Liver (tissue), 9 donors: ENCODE results near the gene NCAPH2. TPM values are rescaled to one million over a fixed set of nuclear protein-coding genes. Genes with fewer than 3 reads are reported as not detected.
A peak's percentile ranks its signal among the peaks of the same experiment; 100 is the strongest.
"Not testable (repeated sequence)": the region's sequence is repeated elsewhere in the genome, so short reads cannot be mapped to it uniquely, and the experiment has no call there.

Source experiments
- DNase-seq: peaks from one replicate; pipeline ENCODE4 v3.0.0-alpha.2; 2017; ENCODE audit warnings: low spot score
- H3K27ac ChIP-seq, 2 donors: one replicate each; pipeline ENCODE4 v1.7.0; 2013; ENCODE audit warnings: inconsistent platforms in 2 of 2, low read length in 2 of 2, control low read depth in 1 of 2, low read depth in 1 of 2, mild to moderate bottlenecking in 1 of 2
- H3K27me3 ChIP-seq, 4 donors: one replicate each; pipeline versions ENCODE4 v1.6.1 to v1.7.0; 2013; ENCODE audit warnings: low read length in 3 of 4, inconsistent platforms in 1 of 4, mild to moderate bottlenecking in 1 of 4, moderate library complexity in 1 of 4; ENCODE audit not compliant: control insufficient read depth in 4 of 4, insufficient read depth in 4 of 4
- H3K36me3 ChIP-seq, 4 donors: one replicate each; pipeline versions ENCODE4 v1.6.1 to v1.7.0; 2013; ENCODE audit warnings: low read length in 3 of 4, mild to moderate bottlenecking in 3 of 4, low read depth in 1 of 4, moderate library complexity in 1 of 4; ENCODE audit not compliant: control insufficient read depth in 4 of 4, insufficient read depth in 3 of 4
- H3K4me1 ChIP-seq, 4 donors: one replicate each; pipeline versions ENCODE4 v1.6.1 to v1.7.0; 2013; ENCODE audit warnings: low read length in 3 of 4, mild to moderate bottlenecking in 3 of 4, moderate library complexity in 1 of 4; ENCODE audit not compliant: control insufficient read depth in 4 of 4, insufficient read depth in 4 of 4
- H3K4me3 ChIP-seq, 3 donors: one replicate each; pipeline versions ENCODE4 v1.6.1 to v1.7.0; 2013; ENCODE audit warnings: low read length in 3 of 3, control low read depth in 1 of 3, low read depth in 1 of 3, mild to moderate bottlenecking in 1 of 3
- H3K9ac ChIP-seq, 2 donors: one replicate each; pipeline ENCODE4 v1.7.0; 2013; ENCODE audit warnings: low read length in 2 of 2, mild to moderate bottlenecking in 2 of 2, moderate library complexity in 2 of 2, control low read depth in 1 of 2, low read depth in 1 of 2
- H3K9me3 ChIP-seq, 4 donors: one replicate each; pipeline versions ENCODE4 v1.6.1 to v1.7.0; 2013; ENCODE audit warnings: low read length in 3 of 4; ENCODE audit not compliant: control insufficient read depth in 4 of 4
- EGR1 ChIP-seq, 2 donors: IDR thresholded peaks; 2 replicates each; pipeline ENCODE4 v1.6.1; 2016 to 2018; ENCODE audit warnings: antibody characterized with exemption in 2 of 2, low read depth in 2 of 2
- FOXA1 ChIP-seq: IDR thresholded peaks from 2 replicates; pipeline ENCODE4 v1.6.1; 2016; ENCODE audit warnings: antibody characterized with exemption
- FOXA2 ChIP-seq: IDR thresholded peaks from 2 replicates; pipeline ENCODE4 v1.6.1; 2016; ENCODE audit warnings: antibody characterized with exemption
- GABPA ChIP-seq, 2 donors: IDR thresholded peaks in 1 of 2; conservative IDR thresholded peaks in 1 of 2; 2 replicates each; pipeline ENCODE4 v1.6.1; 2016; ENCODE audit warnings: antibody characterized with exemption in 2 of 2, mild to moderate bottlenecking in 1 of 2, moderate library complexity in 1 of 2
- HNF4A ChIP-seq, 2 donors: conservative IDR thresholded peaks; 2 replicates each; pipeline ENCODE4 v1.6.1; 2016; ENCODE audit warnings: antibody characterized with exemption in 2 of 2, mild to moderate bottlenecking in 2 of 2
- HNF4G ChIP-seq: IDR thresholded peaks from 2 replicates; pipeline ENCODE4 v1.6.1; 2016; ENCODE audit warnings: antibody characterized with exemption
- JUND ChIP-seq, 2 donors: IDR thresholded peaks; 2 replicates each; pipeline ENCODE4 v1.6.1; 2016; ENCODE audit warnings: antibody characterized with exemption in 2 of 2
- NR2F2 ChIP-seq: IDR thresholded peaks from 2 replicates; pipeline ENCODE4 v1.6.1; 2016; ENCODE audit warnings: antibody characterized with exemption
- RAD21 ChIP-seq, 2 donors: IDR thresholded peaks; 2 replicates each; pipeline ENCODE4 v1.6.1; 2016; ENCODE audit warnings: antibody characterized with exemption in 2 of 2, mild to moderate bottlenecking in 2 of 2
- RXRA ChIP-seq, 2 donors: IDR thresholded peaks; 2 replicates each; pipeline ENCODE4 v1.6.1; 2017 to 2018; ENCODE audit warnings: antibody characterized with exemption in 2 of 2, mild to moderate bottlenecking in 1 of 2
- SP1 ChIP-seq: IDR thresholded peaks from 2 replicates; pipeline ENCODE4 v1.6.1; 2018; ENCODE audit warnings: antibody characterized with exemption, mild to moderate bottlenecking
- TAF1 ChIP-seq: conservative IDR thresholded peaks from 2 replicates; pipeline ENCODE4 v1.6.1; 2016; ENCODE audit warnings: antibody characterized with exemption, mild to moderate bottlenecking
- YY1 ChIP-seq: IDR thresholded peaks from 2 replicates; pipeline ENCODE4 v1.6.1; 2016; ENCODE audit warnings: antibody characterized with exemption, mild to moderate bottlenecking
- WGBS: extraction: QIAGEN DNeasy Blood & Tissue Kit; methylation state at CpG from one replicate; pipeline ENCODE4 v1.1.7; 2013; 5-methylcytosine and 5-hydroxymethylcytosine counted together
- polyA plus RNA-seq, 2 donors: library from polyadenylated mRNA; stranded (reverse) in 1 of 2; unstranded in 1 of 2; fragments of 200-250 nt in 1 of 2; fragments of >200 nt in 1 of 2; fragmentation: Nextera tagmentation in 1 of 2; extraction: Ambion mirVana in 1 of 2; gene quantifications; one replicate each; pipeline versions ENCODE4 v1.2.1 to v1.2.3, GENCODE V29; 2013 to 2015
- total RNA-seq, 2 donors: library from RNA; depleted of rRNA; stranded (reverse); fragments of >200 nt; gene quantifications; one replicate each; pipeline ENCODE4 v1.2.3, GENCODE V29; 2014
- TF ChIP-seq, protein P1 (sequence below): IDR thresholded peaks from 2 replicates; pipeline ENCODE4 v1.6.1; 2016; ENCODE audit warnings: antibody characterized with exemption
- TF ChIP-seq, protein P2 (sequence below): IDR thresholded peaks from 2 replicates; pipeline ENCODE4 v1.6.1; 2016; ENCODE audit warnings: antibody characterized with exemption, mild to moderate bottlenecking
- TF ChIP-seq, protein P3 (sequence below): fragments of 150-350 bp; IDR thresholded peaks from 2 replicates; pipeline ENCODE4 v1.5.1; 2017; ENCODE audit warnings: improper control_type of control experiment, low read depth, low read length; ENCODE audit not compliant: missing input control
- TF ChIP-seq, protein P4 (sequence below): IDR thresholded peaks from 2 replicates; pipeline ENCODE4 v1.6.1; 2016; ENCODE audit warnings: antibody characterized with exemption
- TF ChIP-seq, protein P5 (sequence below): IDR thresholded peaks from 2 replicates; pipeline ENCODE4 v1.6.1; 2016; ENCODE audit warnings: antibody characterized with exemption
- donor health status: healthy.
- donor health status: healthy.
- donor health status: healthy.
- donor health status: healthy.
- donor health status: healthy.

The NCAPH2 gene
- total and polyA plus RNA-seq, 4 donors, result 12.0 to 30.8 (median 13.9) TPM

DNA sequence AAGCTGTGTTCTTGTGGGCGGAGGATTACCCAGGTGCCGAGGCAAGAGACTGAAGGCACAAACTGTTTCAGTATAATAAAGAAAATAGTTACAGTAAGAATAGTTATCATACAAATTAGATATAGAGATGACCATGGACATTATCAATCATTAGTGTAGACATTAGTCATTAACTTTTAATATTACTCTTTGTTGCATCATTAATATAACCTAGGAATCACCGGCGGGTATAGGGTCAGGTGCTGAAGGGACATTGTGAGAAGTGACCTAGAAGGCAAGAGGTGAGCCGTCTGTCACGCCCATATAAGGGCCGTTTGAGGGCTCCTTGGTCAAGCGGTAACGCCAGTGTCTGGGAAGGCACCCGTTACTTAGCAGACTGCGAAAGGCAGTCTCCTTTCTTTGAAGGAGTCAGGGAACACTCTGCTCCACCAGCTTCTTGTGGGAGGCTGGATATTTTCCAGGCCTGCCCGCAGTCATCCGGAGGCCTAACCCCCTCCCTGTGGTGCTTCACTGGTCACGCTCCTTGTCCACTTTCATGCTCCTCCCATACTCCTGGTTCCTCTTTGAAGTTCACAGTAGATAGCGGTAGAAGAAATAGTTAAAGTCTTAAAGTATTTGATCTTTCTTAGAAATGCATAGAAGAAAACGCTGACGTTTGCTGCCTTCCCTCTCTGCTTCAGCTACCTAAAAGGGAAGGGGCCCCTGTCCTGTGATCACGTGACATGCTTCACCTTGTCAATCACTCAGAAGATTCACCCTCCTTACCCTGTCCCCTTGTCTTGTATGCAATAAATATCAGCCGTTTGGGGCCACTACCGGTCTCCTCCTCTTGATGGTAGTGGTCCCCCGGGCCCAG is 26.1 kb downstream of the NCAPH2 start:
- not testable (repeated sequence) for H3K36me3 ChIP-seq, H3K9ac ChIP-seq, H3K27ac ChIP-seq, DNase-seq, H3K9me3 ChIP-seq, H3K27me3 ChIP-seq, H3K4me3 ChIP-seq
- peak; percentile 17 to 34 for TF ChIP-seq RXRA (IDR thresholded peaks at IDR 0.05)
- WGBS, result 67% methylated on average over 21 of the region's 21 CpGs
- peaks cover 0 to 21% (median 15%) of the 10 kb centered on the region in 4 donors for H3K4me1 ChIP-seq

DNA sequence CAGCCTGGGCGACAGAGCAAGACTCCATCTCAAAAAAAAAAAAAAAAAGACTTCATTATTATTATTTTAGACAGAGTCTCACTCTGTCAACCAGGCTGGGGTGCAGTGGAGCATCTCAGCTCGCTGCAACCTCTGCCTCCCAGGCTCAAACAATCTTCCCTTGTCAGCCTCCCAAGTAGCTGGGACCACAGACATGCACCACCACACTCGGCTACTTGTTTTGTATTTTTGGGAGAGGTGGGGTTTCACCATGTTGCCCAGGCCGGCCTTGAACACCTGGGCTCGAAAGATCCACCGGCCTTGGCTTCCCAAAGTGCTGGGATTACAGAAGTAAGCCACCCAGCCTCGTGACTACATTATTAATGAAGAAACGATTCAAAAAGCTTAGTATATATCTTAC is 27.1 kb downstream of the NCAPH2 start:
- no peaks in the 10 kb centered on the region for H3K27me3 ChIP-seq
- 95% methylated on average over 8 of the region's 8 CpGs for WGBS
- no peak overlapping the region for H3K9ac ChIP-seq
- no peaks in the 10 kb centered on the region for H3K36me3 ChIP-seq
- no peak overlapping the region for H3K27ac ChIP-seq
- no peak overlapping the region for H3K4me3 ChIP-seq
- TF ChIP-seq RAD21 (IDR thresholded peaks at IDR 0.05) (no peak), RXRA (IDR thresholded peaks at IDR 0.05) (no peak), NR2F2 (no peak), TAF1 (no peak), FOXA1 (no peak), EGR1 (IDR thresholded peaks at IDR 0.05; ENCODE audit: low read depth in 2 of 2) (no peak), YY1 (no peak), HNF4G (no peak), GABPA (IDR thresholded peaks at IDR 0.05 in 1 of 2, conservative IDR thresholded peaks at IDR 0.05 in 1 of 2) (no peak), SP1 (no peak), FOXA2 (no peak), HNF4A (conservative IDR thresholded peaks at IDR 0.05) (no peak), JUND (IDR thresholded peaks at IDR 0.05) (no peak)
- TF ChIP-seq, protein P1, sequence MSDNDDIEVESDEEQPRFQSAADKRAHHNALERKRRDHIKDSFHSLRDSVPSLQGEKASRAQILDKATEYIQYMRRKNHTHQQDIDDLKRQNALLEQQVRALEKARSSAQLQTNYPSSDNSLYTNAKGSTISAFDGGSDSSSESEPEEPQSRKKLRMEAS, result no peak
- TF ChIP-seq, protein P2, sequence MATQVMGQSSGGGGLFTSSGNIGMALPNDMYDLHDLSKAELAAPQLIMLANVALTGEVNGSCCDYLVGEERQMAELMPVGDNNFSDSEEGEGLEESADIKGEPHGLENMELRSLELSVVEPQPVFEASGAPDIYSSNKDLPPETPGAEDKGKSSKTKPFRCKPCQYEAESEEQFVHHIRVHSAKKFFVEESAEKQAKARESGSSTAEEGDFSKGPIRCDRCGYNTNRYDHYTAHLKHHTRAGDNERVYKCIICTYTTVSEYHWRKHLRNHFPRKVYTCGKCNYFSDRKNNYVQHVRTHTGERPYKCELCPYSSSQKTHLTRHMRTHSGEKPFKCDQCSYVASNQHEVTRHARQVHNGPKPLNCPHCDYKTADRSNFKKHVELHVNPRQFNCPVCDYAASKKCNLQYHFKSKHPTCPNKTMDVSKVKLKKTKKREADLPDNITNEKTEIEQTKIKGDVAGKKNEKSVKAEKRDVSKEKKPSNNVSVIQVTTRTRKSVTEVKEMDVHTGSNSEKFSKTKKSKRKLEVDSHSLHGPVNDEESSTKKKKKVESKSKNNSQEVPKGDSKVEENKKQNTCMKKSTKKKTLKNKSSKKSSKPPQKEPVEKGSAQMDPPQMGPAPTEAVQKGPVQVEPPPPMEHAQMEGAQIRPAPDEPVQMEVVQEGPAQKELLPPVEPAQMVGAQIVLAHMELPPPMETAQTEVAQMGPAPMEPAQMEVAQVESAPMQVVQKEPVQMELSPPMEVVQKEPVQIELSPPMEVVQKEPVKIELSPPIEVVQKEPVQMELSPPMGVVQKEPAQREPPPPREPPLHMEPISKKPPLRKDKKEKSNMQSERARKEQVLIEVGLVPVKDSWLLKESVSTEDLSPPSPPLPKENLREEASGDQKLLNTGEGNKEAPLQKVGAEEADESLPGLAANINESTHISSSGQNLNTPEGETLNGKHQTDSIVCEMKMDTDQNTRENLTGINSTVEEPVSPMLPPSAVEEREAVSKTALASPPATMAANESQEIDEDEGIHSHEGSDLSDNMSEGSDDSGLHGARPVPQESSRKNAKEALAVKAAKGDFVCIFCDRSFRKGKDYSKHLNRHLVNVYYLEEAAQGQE, result no peak
- TF ChIP-seq, protein P3, sequence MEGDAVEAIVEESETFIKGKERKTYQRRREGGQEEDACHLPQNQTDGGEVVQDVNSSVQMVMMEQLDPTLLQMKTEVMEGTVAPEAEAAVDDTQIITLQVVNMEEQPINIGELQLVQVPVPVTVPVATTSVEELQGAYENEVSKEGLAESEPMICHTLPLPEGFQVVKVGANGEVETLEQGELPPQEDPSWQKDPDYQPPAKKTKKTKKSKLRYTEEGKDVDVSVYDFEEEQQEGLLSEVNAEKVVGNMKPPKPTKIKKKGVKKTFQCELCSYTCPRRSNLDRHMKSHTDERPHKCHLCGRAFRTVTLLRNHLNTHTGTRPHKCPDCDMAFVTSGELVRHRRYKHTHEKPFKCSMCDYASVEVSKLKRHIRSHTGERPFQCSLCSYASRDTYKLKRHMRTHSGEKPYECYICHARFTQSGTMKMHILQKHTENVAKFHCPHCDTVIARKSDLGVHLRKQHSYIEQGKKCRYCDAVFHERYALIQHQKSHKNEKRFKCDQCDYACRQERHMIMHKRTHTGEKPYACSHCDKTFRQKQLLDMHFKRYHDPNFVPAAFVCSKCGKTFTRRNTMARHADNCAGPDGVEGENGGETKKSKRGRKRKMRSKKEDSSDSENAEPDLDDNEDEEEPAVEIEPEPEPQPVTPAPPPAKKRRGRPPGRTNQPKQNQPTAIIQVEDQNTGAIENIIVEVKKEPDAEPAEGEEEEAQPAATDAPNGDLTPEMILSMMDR, result no peak
- TF ChIP-seq, protein P4, sequence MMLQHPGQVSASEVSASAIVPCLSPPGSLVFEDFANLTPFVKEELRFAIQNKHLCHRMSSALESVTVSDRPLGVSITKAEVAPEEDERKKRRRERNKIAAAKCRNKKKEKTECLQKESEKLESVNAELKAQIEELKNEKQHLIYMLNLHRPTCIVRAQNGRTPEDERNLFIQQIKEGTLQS, result no peak
- TF ChIP-seq, protein P5, sequence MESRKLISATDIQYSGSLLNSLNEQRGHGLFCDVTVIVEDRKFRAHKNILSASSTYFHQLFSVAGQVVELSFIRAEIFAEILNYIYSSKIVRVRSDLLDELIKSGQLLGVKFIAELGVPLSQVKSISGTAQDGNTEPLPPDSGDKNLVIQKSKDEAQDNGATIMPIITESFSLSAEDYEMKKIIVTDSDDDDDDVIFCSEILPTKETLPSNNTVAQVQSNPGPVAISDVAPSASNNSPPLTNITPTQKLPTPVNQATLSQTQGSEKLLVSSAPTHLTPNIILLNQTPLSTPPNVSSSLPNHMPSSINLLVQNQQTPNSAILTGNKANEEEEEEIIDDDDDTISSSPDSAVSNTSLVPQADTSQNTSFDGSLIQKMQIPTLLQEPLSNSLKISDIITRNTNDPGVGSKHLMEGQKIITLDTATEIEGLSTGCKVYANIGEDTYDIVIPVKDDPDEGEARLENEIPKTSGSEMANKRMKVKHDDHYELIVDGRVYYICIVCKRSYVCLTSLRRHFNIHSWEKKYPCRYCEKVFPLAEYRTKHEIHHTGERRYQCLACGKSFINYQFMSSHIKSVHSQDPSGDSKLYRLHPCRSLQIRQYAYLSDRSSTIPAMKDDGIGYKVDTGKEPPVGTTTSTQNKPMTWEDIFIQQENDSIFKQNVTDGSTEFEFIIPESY, result no peak
- H3K4me1 ChIP-seq, result peaks cover 0 to 15% (median 14%) of the 10 kb centered on the region in 4 donors
- DNase-seq, result no peak
- no peaks in the 10 kb centered on the region for H3K9me3 ChIP-seq
